ENCODE results near the gene OR6P1.

OR6P1 gene, protein sequence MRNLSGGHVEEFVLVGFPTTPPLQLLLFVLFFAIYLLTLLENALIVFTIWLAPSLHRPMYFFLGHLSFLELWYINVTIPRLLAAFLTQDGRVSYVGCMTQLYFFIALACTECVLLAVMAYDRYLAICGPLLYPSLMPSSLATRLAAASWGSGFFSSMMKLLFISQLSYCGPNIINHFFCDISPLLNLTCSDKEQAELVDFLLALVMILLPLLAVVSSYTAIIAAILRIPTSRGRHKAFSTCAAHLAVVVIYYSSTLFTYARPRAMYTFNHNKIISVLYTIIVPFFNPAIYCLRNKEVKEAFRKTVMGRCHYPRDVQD

DNA sequence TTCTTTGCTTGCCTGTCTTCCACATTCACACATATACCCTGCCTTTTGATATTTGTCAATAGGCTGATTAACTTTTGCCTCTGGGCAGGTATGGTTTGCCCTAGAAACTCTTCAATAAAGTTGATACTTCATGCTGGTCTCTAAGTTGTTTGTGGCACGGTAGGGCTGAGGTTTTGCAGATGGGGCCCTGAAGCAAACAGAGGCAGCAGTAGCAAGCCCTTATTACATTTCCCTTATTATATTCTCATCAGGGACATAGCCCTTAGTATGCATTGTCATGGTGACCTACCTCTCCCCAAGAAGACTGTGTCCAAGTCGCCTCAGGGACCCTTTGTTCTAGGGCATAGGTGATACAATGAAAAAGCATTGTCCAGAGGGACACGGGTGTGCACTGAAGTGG lies at the start of gene OR6P1:
TSS of gene OR6P1 (minus strand) at position 101 of the 400 bp plus-strand sequence. CDS start 6,976 bp downstream, outside the sequence.
- no peak for DNase-seq

DNA sequence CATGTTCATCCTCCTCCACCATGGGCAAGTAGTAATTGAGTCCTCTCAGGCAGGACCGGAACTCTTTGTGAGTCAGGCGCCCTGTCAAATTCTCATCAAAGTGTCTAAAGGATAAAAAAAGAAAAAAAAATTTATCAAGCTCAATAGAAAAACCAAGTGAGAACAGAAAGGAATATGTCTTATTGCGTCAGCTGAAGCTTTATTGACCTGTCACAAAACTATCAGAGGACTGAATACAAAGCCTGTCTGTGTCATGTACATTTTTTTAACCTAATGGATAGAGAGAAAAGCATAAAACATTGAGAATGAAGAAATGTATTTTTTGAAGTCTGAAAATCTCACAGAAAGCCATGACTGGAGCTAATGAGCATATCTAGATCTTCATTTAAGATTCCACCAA lies 43.4 kb upstream of the OR6P1 start:
- DNase-seq = no peak

DNA sequence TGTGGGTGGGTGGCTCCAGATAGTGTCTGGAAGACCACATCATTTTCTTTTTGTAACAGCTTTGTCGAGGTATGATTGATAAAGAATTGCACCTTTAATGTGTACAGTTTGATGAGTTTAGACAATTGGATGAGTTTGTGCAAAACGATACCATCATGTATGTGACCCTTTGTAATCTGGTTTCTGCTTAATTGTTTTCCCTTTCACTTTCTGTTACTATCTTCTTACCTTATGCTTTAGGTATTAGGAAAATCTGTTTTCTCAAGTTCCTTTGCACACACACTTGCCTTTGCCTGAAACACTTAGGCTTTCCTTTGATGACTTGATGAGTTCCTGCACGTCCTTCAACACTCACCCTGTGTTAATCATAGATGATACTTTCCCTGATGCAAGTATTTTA lies 41.5 kb upstream of the OR6P1 start:
- no peak for DNase-seq

DNA sequence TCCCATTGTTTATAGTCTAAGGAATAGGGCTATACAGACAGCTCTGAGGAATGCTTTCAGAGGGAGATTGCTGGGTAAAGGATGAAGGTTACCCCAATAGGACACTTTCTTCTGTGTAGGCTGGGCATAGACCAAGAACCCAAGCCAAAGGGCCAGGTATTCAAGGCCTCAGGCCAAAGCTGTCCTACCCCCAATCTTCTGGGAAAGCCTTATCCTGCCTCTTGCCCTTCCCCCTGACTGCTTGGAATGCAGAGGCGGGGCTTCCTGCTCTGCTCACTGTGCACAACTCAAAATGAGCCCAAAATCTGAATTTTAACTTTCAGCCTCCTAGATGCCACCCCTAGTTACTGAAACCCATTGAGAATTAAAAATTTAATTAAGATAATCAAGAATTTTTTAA lies 36.9 kb upstream of the OR6P1 start:
- DNase-seq = no peak

DNA sequence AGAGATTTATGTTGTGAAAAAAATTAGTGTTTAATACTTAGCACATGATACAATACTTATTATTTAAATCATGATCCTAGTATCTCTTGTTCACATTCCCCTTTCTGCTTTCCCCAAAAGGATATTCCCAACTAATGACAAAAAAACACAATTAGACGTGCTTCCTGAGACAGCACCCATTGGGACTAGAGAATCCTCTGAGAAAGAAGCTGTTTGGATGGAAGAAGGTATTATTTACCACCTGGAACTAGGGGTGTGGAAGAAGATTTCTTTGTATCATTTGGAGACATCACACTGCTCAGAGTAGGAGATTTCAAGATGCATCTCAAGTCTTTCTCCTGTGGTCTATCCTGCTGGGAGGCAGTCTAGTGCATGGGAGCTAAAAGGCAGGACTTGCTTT lies 34.6 kb upstream of the OR6P1 start, which contains the start of gene OR10Z1:
TSS of gene OR10Z1 (plus strand) at position 301 of the 400 bp plus-strand sequence. CDS start 1,171 bp downstream, outside the sequence.
- DNase-seq = no peak

DNA sequence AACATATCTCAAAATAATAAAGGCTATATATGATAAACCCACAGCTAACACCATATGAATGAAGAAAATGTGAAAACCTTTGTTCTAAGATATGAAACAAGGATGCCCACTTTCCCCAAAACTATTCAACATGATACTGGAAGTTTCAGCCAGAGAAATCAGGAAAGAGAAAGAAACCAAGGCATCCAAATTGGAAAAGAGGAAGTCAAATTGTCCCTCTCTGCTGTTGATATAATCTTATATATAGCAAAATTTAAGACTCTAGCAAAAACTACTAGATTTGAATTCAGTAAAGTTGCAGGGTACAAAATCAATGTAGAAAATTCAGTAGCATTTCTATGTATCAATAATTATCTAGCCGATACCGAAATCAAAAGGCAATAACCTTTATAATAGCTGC lies 30.4 kb upstream of the OR6P1 start:
- DNase-seq = no peak

DNA sequence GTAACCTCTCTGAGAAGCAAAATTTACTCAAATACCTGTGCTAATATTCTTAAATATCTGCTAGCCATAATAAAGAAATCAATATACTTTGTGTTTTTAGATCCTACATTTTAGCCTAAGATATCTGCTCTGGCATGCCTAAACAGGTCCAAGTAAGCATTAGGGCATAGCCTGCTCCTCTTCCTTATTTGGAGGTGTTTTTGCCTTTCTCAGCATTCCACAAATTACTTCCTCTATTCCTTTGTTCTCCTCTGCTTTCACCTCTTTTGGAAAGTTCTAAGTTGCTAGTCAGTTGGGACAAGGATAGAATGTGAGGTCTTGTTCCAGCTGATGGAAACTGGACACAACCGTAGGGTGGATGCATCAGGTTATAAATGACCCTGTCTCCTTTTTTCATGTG lies 16.6 kb upstream of the OR6P1 start:
- DNase-seq = no peak

DNA sequence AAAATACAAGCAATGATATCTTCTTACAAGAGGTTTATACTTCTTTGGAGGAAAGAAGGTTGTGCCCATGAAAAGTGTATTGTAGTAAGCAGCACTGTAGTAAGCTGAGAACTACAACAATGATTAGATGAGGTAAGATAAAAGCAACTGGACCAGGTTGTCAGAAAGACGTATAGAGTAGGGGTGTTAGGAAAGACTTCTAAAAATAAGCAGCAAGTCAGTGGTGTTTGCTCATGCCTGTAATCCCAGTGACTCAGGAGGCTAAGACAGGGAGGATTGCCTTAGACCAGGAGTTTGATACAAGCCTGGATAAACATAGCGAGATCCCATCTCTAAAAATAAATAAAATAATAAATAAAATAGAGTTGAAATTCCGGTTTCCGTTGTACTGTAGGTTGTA lies 13.6 kb upstream of the OR6P1 start:
- DNase-seq = no peak

DNA sequence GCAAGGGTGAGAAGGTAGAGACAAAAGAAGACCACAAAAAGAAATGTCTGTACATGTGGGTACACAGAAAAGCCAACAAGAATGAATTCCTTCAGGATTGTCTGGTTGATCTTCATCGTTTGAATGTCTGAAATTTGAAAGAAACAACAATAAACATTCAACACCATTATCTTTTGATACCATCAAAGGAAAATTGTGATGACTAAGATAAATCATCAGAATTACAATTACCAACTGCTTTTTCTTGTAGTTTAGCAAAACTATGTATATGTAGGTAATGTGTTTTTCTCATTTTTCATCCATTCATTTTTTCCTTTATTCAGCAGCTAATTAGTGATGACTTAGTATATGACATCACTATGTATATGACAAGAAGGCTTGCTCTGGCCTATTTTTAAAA lies 9.4 kb upstream of the OR6P1 start, which contains the start of gene OR10X1:
TSS of gene OR10X1 (minus strand) at position 167 of the 400 bp plus-strand sequence. CDS start at position 167, 0 bp downstream.
- no peak for DNase-seq

DNA sequence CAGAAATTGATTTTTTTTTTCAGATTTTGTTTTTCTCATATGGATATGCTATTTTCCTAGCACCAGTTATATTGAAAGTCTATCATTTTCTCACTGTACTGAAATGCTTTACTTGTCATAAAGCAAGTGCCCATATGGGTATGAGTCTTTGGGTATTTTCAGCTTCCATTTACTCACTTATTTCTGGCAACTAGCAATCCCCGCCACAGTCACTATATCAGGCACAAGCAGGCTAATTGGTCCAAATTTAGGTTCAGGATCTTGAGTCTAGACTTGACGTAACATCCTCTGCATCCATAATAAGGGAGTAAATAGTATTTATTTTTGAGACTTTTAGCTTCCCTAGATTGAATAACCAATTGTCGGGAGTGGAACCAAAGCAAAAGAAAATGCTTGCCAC lies 7.2 kb upstream of the OR6P1 start:
- no peak for DNase-seq

DNA sequence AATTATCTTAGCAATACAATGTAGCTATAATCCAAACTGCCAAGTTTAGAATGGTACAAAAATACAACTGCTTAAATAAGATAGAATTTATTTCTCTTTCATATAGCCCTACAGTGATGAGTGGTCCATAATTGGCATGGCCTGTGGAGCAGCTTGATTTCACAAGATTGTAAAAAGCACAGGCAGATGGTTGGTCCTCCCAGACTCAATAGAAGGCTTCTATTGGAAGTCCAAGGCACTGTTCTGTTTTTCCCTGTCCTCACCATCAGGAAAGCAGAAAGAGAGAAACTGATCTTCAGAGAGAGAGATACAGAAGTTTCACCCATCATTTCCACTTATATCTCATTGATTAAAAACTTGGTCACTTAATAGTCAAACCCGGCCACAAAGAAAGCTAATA lies 1.8 kb upstream of the OR6P1 start:
- DNase-seq = no peak

DNA sequence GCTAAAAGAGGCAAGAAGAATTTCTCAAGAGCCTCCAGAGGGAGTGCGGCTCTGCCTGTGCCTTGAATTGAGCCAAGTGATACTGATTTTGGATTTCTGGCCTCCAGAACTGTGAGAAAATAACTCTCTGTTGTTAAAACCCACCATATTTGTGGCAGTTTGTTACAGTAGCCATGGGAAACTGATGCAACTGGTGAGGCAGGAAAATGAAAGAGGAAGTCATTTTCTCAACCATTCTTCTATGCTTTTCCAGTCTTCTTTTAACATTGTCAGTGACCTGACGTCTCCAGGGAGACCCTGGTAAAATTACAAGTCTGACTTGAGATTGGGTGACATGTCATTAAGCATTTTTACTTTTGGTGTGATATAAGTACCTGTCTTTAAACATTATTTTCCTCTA lies 5.8 kb downstream of the OR6P1 start:
- DNase-seq = no peak

DNA sequence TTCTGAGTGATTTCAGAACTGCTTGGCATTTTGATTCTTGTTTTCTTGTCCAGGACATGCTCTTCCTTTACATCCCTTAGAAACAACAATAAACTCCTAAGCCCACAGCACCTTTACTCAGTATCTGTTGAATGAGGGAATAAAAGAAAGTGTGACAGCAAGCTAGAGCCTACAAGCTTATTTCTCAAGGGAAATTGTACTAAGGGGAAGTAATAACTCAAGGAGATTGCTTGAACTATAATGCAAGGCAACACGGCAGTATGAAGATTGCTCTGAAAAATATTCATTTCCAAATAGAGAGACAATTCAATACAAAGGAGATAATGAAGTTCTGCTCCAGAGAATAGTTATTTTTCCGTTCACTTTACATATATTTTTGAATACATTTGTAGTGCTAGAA lies 6.5 kb downstream of the OR6P1 start:
- no peak for DNase-seq

DNA sequence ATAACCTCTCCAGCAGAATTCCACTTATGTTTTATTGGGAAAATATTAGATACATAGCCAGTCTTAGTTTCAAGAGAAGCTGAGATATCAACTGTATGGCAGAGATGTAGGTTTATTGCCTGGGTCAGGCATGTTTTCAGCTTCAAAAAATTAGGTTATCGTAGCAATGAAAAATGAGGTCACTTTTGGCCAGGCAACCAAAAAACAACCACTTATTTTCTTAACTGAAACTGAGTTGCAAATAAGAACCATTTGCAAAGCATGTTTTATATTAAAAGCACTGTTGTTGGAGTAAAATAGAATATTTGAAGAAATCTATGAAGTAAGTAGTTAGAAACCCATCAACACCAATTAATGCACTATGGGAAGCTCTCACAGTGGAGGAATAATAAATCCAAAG lies 10.7 kb downstream of the OR6P1 start:
- DNase-seq = no peak

DNA sequence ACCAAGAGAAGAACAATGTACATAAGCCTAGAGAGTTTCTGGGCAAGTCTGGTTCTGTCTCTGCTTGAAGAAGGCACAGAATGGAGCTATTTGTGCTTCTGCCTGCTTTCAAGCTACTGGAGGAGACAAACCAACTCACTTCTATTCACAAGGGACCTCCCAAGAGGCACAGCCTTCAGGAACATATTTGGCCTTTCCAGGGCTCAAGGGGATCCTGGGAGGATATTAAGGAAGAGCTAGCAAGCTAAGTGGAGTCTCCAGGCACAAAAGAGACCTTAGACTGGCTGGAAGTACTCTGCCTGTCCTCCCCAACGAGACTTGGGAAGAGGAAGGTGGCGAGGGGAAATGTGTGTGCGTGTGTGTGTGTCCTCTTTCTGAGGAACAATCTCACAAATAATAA lies 16.0 kb downstream of the OR6P1 start, which contains the start of gene OR6Y1:
TSS of gene OR6Y1 (minus strand) at position 54 of the 400 bp plus-strand sequence. CDS start 6,300 bp downstream, outside the sequence.
- DNase-seq = no peak

DNA sequence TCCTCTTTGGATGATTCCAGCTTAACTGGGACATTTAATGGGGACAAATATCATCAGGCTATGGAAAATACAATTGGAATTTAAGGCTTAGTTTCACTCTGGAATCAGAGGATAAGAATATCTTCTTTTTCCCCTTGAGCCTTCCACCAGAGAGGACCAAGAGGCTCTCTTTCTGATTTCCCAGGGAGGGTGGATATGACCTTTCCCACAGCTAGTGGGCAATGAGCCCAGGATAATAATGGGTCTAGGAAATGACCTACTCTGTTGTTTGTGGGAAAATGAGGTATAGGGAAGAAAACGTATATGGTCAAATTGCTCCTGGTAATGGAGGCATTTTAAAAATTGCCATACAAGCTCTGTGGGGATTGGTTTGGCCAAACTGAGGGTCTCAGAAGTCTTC lies 18.1 kb downstream of the OR6P1 start:
- no peak for DNase-seq

DNA sequence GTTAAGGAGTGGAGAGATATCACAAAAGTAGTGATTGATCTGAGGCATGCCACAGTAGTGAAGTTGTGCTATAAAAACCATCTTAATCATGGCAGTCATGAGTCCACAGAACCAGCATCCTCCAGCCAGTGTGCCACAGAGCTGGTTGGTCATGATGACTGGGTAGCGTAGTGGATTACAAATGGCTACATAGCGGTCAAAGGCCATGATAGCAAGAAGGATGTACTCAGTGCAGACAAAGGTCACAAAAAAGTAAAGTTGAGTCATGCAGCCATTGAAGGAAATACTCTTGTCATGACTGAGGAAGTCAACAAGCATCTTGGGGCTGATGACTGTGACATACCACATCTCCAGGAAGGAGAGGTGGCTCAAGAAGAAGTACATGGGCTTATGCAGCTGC lies 22.8 kb downstream of the OR6P1 start:
- DNase-seq = no peak

DNA sequence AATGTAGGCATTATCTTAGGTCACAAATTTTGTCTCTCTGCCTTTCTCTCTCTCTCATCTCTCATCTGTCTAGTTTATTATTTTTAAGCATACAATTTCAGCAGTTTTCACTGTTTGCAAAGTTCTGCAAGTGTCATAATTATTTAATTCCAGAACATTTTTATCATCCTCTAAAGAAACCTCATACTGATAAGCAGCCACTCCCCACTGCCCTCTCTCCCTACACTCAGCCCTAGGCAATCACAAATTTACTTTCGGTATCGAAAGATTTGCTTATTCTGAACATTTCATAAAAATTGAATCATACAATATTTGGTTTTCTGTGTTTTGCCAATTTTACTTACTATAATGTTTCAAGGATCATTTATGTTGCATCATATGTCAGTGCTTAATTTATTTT lies 32.8 kb downstream of the OR6P1 start:
- no peak for DNase-seq

DNA sequence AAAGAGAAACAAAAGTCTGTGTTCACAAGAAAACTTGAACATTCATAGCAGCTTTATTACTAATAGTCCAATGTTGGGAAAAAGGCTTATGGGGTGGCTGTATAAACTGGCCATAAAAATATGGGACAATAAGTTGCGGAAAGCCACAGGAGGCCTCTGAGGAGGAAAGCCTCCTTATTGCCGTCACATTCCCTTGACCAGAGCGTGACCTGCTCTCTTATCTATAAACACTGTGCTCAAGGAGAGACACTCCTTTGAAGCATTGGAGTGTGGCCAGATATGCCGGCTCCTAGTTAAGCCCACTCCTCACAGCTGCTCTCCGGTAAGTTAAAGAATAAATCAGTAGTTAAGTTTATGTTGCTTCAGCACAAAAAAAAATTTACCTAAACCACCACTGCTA lies 35.9 kb downstream of the OR6P1 start:
- DNase-seq = no peak

DNA sequence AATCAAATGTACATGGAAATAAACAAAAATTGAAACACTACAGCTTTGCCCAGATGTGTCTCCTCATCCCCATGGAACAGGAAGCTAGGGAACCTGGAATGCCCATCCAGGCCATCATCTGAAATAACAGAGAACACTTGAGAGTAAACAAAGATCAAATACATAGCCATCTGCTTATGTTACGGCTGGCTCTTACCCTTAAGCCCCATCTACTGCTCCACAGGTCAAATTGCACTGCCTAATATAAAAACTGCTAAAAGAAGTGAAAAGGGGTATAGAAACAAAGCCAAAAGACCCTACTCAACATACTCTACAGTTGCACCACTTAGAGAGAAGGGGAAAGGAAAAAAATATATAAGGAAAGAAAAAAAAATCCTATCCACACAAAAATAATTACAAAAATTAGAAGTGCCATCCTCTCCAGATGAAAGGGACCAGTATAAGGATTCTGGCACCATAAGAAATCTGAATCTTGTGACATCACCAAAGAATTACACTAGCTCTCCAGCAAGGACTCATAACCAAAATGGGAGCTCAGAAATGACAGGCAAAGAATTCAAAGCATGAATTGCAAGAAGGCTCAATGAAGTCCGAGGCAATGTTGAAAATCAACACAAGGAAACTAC lies 43.1 kb downstream of the OR6P1 start:
- no peak for DNase-seq

DNA sequence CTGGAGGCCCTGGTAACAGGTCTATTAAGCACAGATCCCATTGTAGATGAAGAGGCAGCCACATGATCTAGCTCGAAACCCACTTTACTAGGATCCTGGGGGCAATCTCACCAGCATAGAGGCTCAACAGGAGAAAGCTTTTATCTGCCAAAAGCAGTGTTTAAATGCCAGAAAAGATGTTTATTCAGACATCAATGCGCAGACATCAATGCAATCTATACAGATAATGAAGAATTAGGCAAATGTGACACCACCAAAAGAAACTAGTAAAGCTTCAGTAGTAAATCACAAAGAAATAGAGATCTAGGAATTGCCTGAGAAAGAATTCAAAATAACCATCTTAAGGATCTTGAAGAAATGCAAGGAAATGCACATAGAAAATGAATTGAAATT lies 48.7 kb downstream of the OR6P1 start:
- DNase-seq = no peak

DNA sequence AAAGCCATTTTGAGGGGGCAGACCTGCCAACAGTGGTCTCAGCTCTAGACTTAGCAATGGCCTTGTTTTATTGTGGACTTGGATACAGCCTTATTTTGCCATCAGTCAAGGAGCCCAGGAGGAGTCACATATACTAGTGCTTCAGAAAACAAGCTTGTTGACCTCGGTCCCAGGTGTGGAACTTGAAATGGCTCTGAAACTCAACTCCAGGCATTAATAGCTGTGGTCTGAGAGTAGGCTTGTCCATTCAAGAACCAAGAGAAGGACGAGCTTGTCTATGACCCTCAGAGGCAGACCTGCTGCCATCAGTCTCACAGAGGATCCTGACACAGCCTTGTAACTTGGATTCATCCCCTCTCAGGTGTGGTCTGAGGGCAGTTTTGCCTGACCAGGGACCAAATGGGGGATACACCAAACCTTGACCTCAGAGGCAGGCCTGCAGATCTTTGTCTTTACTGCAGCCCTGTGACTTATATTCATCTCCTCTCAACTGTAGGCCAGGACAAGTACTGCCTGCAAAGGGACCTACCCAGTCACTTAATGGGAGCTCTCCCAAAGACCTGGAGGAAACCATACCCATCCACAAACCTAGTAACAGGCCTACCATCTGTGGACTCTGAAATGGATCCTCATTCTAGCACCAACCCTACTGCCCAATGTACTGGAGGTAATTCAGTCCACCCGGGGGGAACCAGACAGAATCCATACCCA lies 49.3 kb downstream of the OR6P1 start:
- DNase-seq = no peak

DNA sequence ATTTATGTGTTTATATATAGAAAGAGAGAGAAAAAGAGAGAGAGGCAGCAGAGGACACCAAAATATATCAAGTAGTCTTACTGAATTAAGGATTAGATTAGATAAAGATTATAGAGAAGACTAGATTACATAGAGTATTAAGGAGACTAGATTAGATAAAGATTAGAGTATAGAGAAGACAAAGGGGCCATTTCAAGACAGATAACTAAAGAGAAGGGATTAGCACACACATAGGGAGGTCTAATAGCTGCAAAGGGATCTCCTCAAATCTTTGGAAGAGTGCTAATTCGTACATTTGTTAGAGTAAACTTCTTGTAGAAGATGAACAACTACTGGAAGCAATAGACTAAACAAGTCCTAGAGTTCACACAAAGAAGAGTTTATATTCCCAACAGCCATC lies 50.4 kb downstream of the OR6P1 start:
- no peak for DNase-seq

DNA sequence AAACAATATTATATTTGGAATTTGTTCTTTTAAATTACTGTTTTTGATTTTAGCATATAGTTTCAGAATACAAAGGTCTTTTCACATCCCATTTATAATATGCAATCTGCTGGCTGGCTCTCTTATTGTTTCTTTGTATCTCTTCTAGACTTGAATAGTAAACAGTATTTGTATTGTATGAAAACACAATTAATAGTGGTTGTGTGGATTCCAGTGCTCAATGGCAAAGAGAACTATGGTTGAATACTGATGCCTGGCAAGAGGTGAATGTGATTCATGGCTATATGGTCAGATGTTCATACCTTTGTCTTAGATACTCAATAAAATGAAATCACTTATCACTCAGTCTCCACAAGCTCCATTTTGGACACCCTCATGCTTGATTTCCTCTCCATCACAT lies 53.4 kb downstream of the OR6P1 start:
- DNase-seq = no peak

Measured in NCI-H69 (cell line).